IMR-90 (cell line): ENCODE results near the gene CASP7. TPM values are rescaled to one million over a fixed set of nuclear protein-coding genes. Genes with fewer than 3 reads are reported as not detected.

Experiments
- ATAC-seq: fragments of 200-7000 bp; cut with Tn5 transposase; 2 replicates; pipeline ENCODE4 v1.9.1; 2020; ENCODE audit warnings: low read depth, mild to moderate bottlenecking, moderate library complexity
- BruUV-seq: library from RNA; stranded (reverse); fragments of 400-500 nt; replicated peaks from 2 replicates; lab custom pipeline; 2021; lab: Mats Ljungman, UMichigan
- CTCF ChIA-PET: fragments of 300-600 bp; formaldehyde crosslinking; extraction: SDS; loops from one replicate; lab custom pipeline; 2021; ENCODE audit warnings: antibody characterized with exemption; lab: Yijun Ruan, JAX
- POLR2A ChIA-PET: fragments of 300-600 bp; sonication (Branson Sonifier 250); formaldehyde crosslinking; loops from one replicate; lab custom pipeline; 2022; ENCODE audit warnings: antibody characterized with exemption; ENCODE audit not compliant: unreplicated experiment; lab: Charles Lee
- DNase-seq: peaks from one replicate; pipeline ENCODE4 v3.0.0; 2013
- H2AFZ ChIP-seq: replicated peaks from 2 replicates; pipeline ENCODE3; 2013; ENCODE audit warnings: low read length, mild to moderate bottlenecking; ENCODE audit not compliant: poor library complexity
- H2AK5ac ChIP-seq: 2 replicates; pipeline ENCODE4 v1.6.1; 2013; ENCODE audit warnings: low read depth, low read length, inconsistent platforms
- H2AK9ac ChIP-seq: replicated peaks from 2 replicates; pipeline ENCODE3; 2013; ENCODE audit warnings: mild to moderate bottlenecking, low read depth, low read length, moderate library complexity; ENCODE audit not compliant: poor library complexity
- H2BK120ac ChIP-seq: 2 replicates; pipeline ENCODE4 v1.6.1; 2013; ENCODE audit warnings: low read depth, low read length, inconsistent platforms
- H2BK15ac ChIP-seq: 3 replicates; pipeline ENCODE4 v1.6.1; 2013; ENCODE audit warnings: low read depth, low read length, inconsistent platforms
- H2BK20ac ChIP-seq: 2 replicates; pipeline ENCODE4 v1.6.1; 2013; ENCODE audit warnings: low read depth, mild to moderate bottlenecking, inconsistent platforms, low read length, moderate library complexity
- H2BK5ac ChIP-seq: 2 replicates; pipeline ENCODE4 v1.6.1; 2013; ENCODE audit warnings: mild to moderate bottlenecking, low read depth, low read length, inconsistent platforms; ENCODE audit not compliant: poor library complexity, severe bottlenecking
- H3K14ac ChIP-seq: replicated peaks from 2 replicates; pipeline ENCODE4 v1.6.1; 2013; ENCODE audit warnings: low read depth, low read length, inconsistent platforms
- H3K18ac ChIP-seq: 2 replicates; pipeline ENCODE4 v1.6.1; 2013; ENCODE audit warnings: low read depth, low read length, control low read depth
- H3K23ac ChIP-seq: 2 replicates; pipeline ENCODE4 v1.6.1; 2013; ENCODE audit warnings: low read depth, low read length, inconsistent platforms
- H3K27ac ChIP-seq: 2 replicates; pipeline ENCODE4 v1.5.1; 2013; ENCODE audit warnings: mild to moderate bottlenecking, control low read depth, low read length; ENCODE audit not compliant: insufficient read depth
- H3K27me3 ChIP-seq: 2 replicates; pipeline ENCODE4 v1.6.1; 2013; ENCODE audit warnings: low read length; ENCODE audit not compliant: control insufficient read depth, insufficient read depth
- H3K36me3 ChIP-seq: 2 replicates; pipeline ENCODE4 v1.6.1; 2013; ENCODE audit warnings: low read length, mixed read lengths; ENCODE audit not compliant: control insufficient read depth, insufficient read depth
- H3K4ac ChIP-seq: 2 replicates; pipeline ENCODE4 v1.6.1; 2013; ENCODE audit warnings: low read depth, low read length, inconsistent platforms
- H3K4me1 ChIP-seq: 2 replicates; pipeline ENCODE4 v1.6.1; 2013; ENCODE audit warnings: low read length, mixed read lengths; ENCODE audit not compliant: control insufficient read depth, insufficient read depth
- H3K4me2 ChIP-seq: 2 replicates; pipeline ENCODE4 v1.6.1; 2013; ENCODE audit warnings: low read depth, mild to moderate bottlenecking, control low read depth, low read length, moderate library complexity
- H3K4me3 ChIP-seq: 2 replicates; pipeline ENCODE4 v1.5.1; 2013; ENCODE audit warnings: low read depth, mild to moderate bottlenecking, control low read depth, low read length, moderate library complexity; ENCODE audit not compliant: insufficient read depth
- H3K56ac ChIP-seq: 2 replicates; pipeline ENCODE4 v1.6.1; 2013; ENCODE audit warnings: low read length, inconsistent platforms; ENCODE audit not compliant: insufficient read depth; ENCODE audit errors: extremely low read depth
- H3K79me1 ChIP-seq, 2 experiments: 2 replicates each; pipeline ENCODE4 v1.6.1; 2013; ENCODE audit warnings: low read length in 2 of 2, inconsistent platforms in 1 of 2, low read depth in 1 of 2
- H3K9ac ChIP-seq: 2 replicates; pipeline ENCODE4 v1.6.1; 2013; ENCODE audit warnings: low read depth, low read length, control low read depth
- H3K9me1 ChIP-seq: 2 replicates; pipeline ENCODE4 v1.6.1; 2013; ENCODE audit warnings: low read length, inconsistent platforms; ENCODE audit not compliant: insufficient read depth
- H3K9me3 ChIP-seq: 2 replicates; pipeline ENCODE4 v1.6.1; 2013; ENCODE audit warnings: low read length; ENCODE audit not compliant: control insufficient read depth, insufficient read depth
- H4K20me1 ChIP-seq: 2 replicates; pipeline ENCODE4 v1.6.1; 2013; ENCODE audit warnings: low read length, inconsistent platforms; ENCODE audit not compliant: insufficient read depth
- H4K5ac ChIP-seq: 2 replicates; pipeline ENCODE4 v1.6.1; 2013; ENCODE audit warnings: mild to moderate bottlenecking, low read depth, low read length, control low read depth
- H4K8ac ChIP-seq, 2 experiments: 2 replicates each; pipeline ENCODE4 v1.6.1; 2013; ENCODE audit warnings: low read depth in 2 of 2, low read length in 2 of 2, control low read depth in 1 of 2, inconsistent platforms in 1 of 2
- H4K91ac ChIP-seq: 2 replicates; pipeline ENCODE4 v1.6.1; 2013; ENCODE audit warnings: low read depth, low read length, inconsistent platforms; ENCODE audit not compliant: insufficient read depth
- CEBPB ChIP-seq: IDR thresholded peaks from 2 replicates; pipeline ENCODE4 v1.6.1; 2012; ENCODE audit warnings: low read depth, low read length, improper control_type of control experiment
- CHD1 ChIP-seq: IDR thresholded peaks from 2 replicates; pipeline ENCODE4 v1.6.1; 2012; ENCODE audit warnings: low read depth, low read length, improper control_type of control experiment
- CTCF ChIP-seq: conservative IDR thresholded peaks from 2 replicates; pipeline ENCODE4 v1.5.1; 2012; ENCODE audit warnings: mild to moderate bottlenecking, low read depth, low read length, improper control_type of control experiment
- ELK1 ChIP-seq: fragments of 150-350 bp; IDR thresholded peaks from 2 replicates; pipeline ENCODE4 v1.6.1; 2016; ENCODE audit warnings: low read depth, mild to moderate bottlenecking, low read length, moderate library complexity, borderline replicate concordance
- MAFK ChIP-seq: IDR thresholded peaks from 2 replicates; pipeline ENCODE4 v1.6.1; 2012; ENCODE audit warnings: low read depth, low read length, improper control_type of control experiment
- MXI1 ChIP-seq: IDR thresholded peaks from 2 replicates; pipeline ENCODE4 v1.6.1; 2012; ENCODE audit warnings: low read depth, mild to moderate bottlenecking, low read length, moderate library complexity, borderline replicate concordance
- NFE2L2 ChIP-seq: fragments of 150-350 bp; IDR thresholded peaks from 2 replicates; pipeline ENCODE4 v1.6.1; 2016; ENCODE audit warnings: low read depth, mild to moderate bottlenecking, low read length
- POLR2A ChIP-seq: IDR thresholded peaks from 2 replicates; pipeline ENCODE4 v1.6.1; 2012; ENCODE audit warnings: mild to moderate bottlenecking, low read depth, low read length
- RAD21 ChIP-seq: IDR thresholded peaks from 2 replicates; pipeline ENCODE4 v1.6.1; 2012; ENCODE audit warnings: low read length, improper control_type of control experiment
- RCOR1 ChIP-seq: IDR thresholded peaks from 2 replicates; pipeline ENCODE4 v1.6.1; 2012; ENCODE audit warnings: mild to moderate bottlenecking, low read length, improper control_type of control experiment; ENCODE audit not compliant: insufficient replicate concordance
- RFX5 ChIP-seq: IDR thresholded peaks from 2 replicates; pipeline ENCODE4 v1.8.0; 2012; ENCODE audit warnings: low read depth, mild to moderate bottlenecking, low read length, moderate library complexity
- SMC3 ChIP-seq: fragments of 150-350 bp; IDR thresholded peaks from 2 replicates; pipeline ENCODE4 v1.6.1; 2016; ENCODE audit warnings: low read depth, mild to moderate bottlenecking, antibody characterized with exemption, low read length, moderate library complexity
- USF2 ChIP-seq: fragments of 150-350 bp; IDR thresholded peaks from 2 replicates; pipeline ENCODE4 v1.6.1; 2017; ENCODE audit warnings: mild to moderate bottlenecking, antibody characterized with exemption, low read length, low read depth
- WGBS, 2 experiments: methylation state at CpG; one replicate each; pipeline versions ENCODE4 v1.1.5 to v1.1.7; 2013; ENCODE audit warnings: missing lambda C conversion rate in 2 of 2; ENCODE audit not compliant: insufficient read length in 1 of 2; ENCODE audit errors: extremely low coverage in 2 of 2; 5-methylcytosine and 5-hydroxymethylcytosine counted together
- dilution Hi-C: fragments of 300-500 bp; cut with HindIII; formaldehyde crosslinking; loops from one replicate; pipeline ENCODE4 v1.14.3; 2018; ENCODE audit warnings: low sequenced_read_pairs; ENCODE audit not compliant: unreplicated experiment
- in situ Hi-C: fragments of 300-500 bp; cut with MboI; formaldehyde crosslinking; loops from 3 replicates; pipeline ENCODE4 v1.14.3; 2019; ENCODE audit warnings: low sequenced_read_pairs, inconsistent platforms, mixed read lengths
- intact Hi-C: fragments of 100-400 bp; cut with micrococcal nuclease; formaldehyde crosslinking; loops from 2 replicates; pipeline ENCODE4 v1.10.0; 2022
- polyA plus RNA-seq, 3 experiments: library from polyadenylated mRNA; depleted of rRNA; stranded (reverse); fragments of >200 nt; gene quantifications; 2 replicates each; pipeline ENCODE4 v1.2.3, GENCODE V29; 2012; ENCODE audit warnings: low replicate concordance in 1 of 3
- total RNA-seq: library from RNA; depleted of rRNA; stranded (reverse); fragments of >200 nt; gene quantifications from 2 replicates; pipeline ENCODE4 v1.2.3, GENCODE V29; 2012

CASP7 gene
- total and polyA plus RNA-seq, 2 of the 4 experiments (the other 2 are of a cell fraction), result 15.1 to 16.7 TPM

- no peak for TF ChIP-seq MXI1
Measured at GRCh38 chr10:113718969-113719822, 39.5 kb downstream of the CASP7 start (continued).

- no peak for DNase-seq
- no peak overlapping the region for H3K27ac ChIP-seq
- H3K9ac ChIP-seq, result no peak overlapping the region
- intact Hi-C loops, result no loop called here
- no peak overlapping the region for H3K56ac ChIP-seq
- in situ Hi-C loops, result no loop called here
- peaks cover 18% of the 10 kb centered on the region for H3K36me3 ChIP-seq
- no peak overlapping the region for H3K4ac ChIP-seq
- no peak overlapping the region for H2AFZ ChIP-seq
- H3K4me3 ChIP-seq, result no peak overlapping the region
- ATAC-seq, result no peak
- no peak overlapping the region for H2AK9ac ChIP-seq
- peaks cover 0 to 3% of the 10 kb centered on the region in 2 experiments; a peak in 2 of 4 replicates for H3K79me1 ChIP-seq
- H3K9me3 ChIP-seq, result no peaks in the 10 kb centered on the region
- no peak overlapping the region for H2BK15ac ChIP-seq
- H4K91ac ChIP-seq, result no peak overlapping the region
- H3K4me1 ChIP-seq, result no peaks in the 10 kb centered on the region
- H3K27me3 ChIP-seq, result no peaks in the 10 kb centered on the region
- H2BK5ac ChIP-seq, result no peak overlapping the region
- no peak overlapping the region for H2AK5ac ChIP-seq
- no peaks in the 10 kb centered on the region for H4K20me1 ChIP-seq
- H4K5ac ChIP-seq, result no peak overlapping the region
- no peak overlapping the region for H3K18ac ChIP-seq
- H2BK120ac ChIP-seq, result no peak overlapping the region
- BruUV-seq, result no TSS peak
- dilution Hi-C loops, result no loop called here
- H3K4me2 ChIP-seq, result no peak overlapping the region
- ChIA-PET POLR2A (no interaction called here), CTCF (no interaction called here)
- no peak overlapping the region for H3K14ac ChIP-seq
- no peak overlapping the region for H3K23ac ChIP-seq
- no peak overlapping the region for H2BK20ac ChIP-seq
- WGBS, 2 experiments, result no CpG with 5 or more reads among the region's 8 CpGs
- no peak overlapping the region for H4K8ac ChIP-seq
- no peaks in the 10 kb centered on the region for H3K9me1 ChIP-seq
- TF ChIP-seq ELK1 (no peak), RFX5 (no peak), SMC3 (no peak), MXI1 (no peak), CHD1 (no peak), CEBPB (no peak), RAD21 (no peak), USF2 (no peak), MAFK (no peak), NFE2L2 (no peak), POLR2A (no peak), RCOR1 (no peak), CTCF (no peak)
Measured at GRCh38 chr10:113720386-113720785, 40.7 kb downstream of the CASP7 start.
